K562 (cell line): ENCODE measurements around the gene SYN1. TPM values are rescaled to one million over a fixed set of nuclear protein-coding genes. Genes with fewer than 3 reads are reported as not detected.

ENCODE experiments used
- ARID1B ChIP-seq: fragments of 450-650 bp; IDR thresholded peaks from 2 replicates; pipeline ENCODE4 v1.6.1; 2016; ENCODE audit warnings: antibody characterized with exemption, mild to moderate bottlenecking, inconsistent platforms
- CBX5 ChIP-seq: IDR thresholded peaks from 2 replicates; pipeline ENCODE4 v1.6.1; 2014; ENCODE audit warnings: low read depth, borderline replicate concordance
- CREB1 ChIP-seq, 2 experiments: sonication (generic) in 1 of 2; formaldehyde crosslinking in 1 of 2; IDR thresholded peaks; 2 replicates each; pipeline versions ENCODE4 v1.6.1 to v1.8.0; 2012 to 2022; ENCODE audit warnings: inconsistent platforms in 1 of 2, mild to moderate bottlenecking in 1 of 2, missing genetic modification reagents in 1 of 2, moderate library complexity in 1 of 2
- HMG20A ChIP-seq: fragments of 450-650 bp; formaldehyde crosslinking; conservative IDR thresholded peaks from 2 replicates; pipeline ENCODE4 v1.4.0; 2020; ENCODE audit warnings: mild to moderate bottlenecking, mixed read lengths
- HNRNPL ChIP-seq: fragments of 200-400 bp; formaldehyde crosslinking; IDR thresholded peaks from 2 replicates; pipeline ENCODE4 v1.6.1; 2017; ENCODE audit warnings: low read depth, mild to moderate bottlenecking, low read length
- HNRNPLL ChIP-seq: fragments of 200-400 bp; formaldehyde crosslinking; IDR thresholded peaks from 2 replicates; pipeline ENCODE4 v1.6.1; 2017; ENCODE audit warnings: low read length, low read depth, mild to moderate bottlenecking; ENCODE audit not compliant: poor library complexity, severe bottlenecking
- NFIX ChIP-seq: fragments of 250-450 bp; sonication (Bioruptor Pico); IDR thresholded peaks from 2 replicates; pipeline ENCODE4 v1.4.0; 2020; ENCODE audit warnings: low read depth, mild to moderate bottlenecking, moderate library complexity
- RFX1 ChIP-seq: fragments of 450-650 bp; IDR thresholded peaks from 2 replicates; pipeline ENCODE4 v1.6.1; 2016; ENCODE audit warnings: mild to moderate bottlenecking, moderate library complexity
- RNF2 ChIP-seq: sonication (generic); IDR thresholded peaks from 2 replicates; pipeline ENCODE4 v1.6.1; 2016
- SIN3A ChIP-seq, 2 experiments: fragments of 150-350 bp in 1 of 2; IDR thresholded peaks; 2 replicates each; pipeline ENCODE4 v1.6.1; 2011 to 2016; ENCODE audit warnings: borderline replicate concordance in 2 of 2, low read depth in 2 of 2, low read length in 2 of 2, mild to moderate bottlenecking in 2 of 2, moderate library complexity in 2 of 2; ENCODE audit not compliant: control insufficient read depth in 1 of 2
- SMARCA5 ChIP-seq: fragments of 450-650 bp; IDR thresholded peaks from 2 replicates; pipeline ENCODE4 v1.6.1; 2016
- SRF ChIP-seq, 2 experiments: fragments of 250-450, 450-650 bp in 1 of 2; sonication (Bioruptor Pico) in 1 of 2; sonication (generic) in 1 of 2; formaldehyde crosslinking; IDR thresholded peaks; 2 replicates each; pipeline versions ENCODE4 v1.5.0 to v1.5.1; 2020 to 2022; ENCODE audit warnings: mild to moderate bottlenecking in 1 of 2, missing genetic modification reagents in 1 of 2
- ZNF217 ChIP-seq: sonication (generic); formaldehyde crosslinking; IDR thresholded peaks from 2 replicates; pipeline ENCODE4 v1.8.0; 2022; ENCODE audit warnings: mild to moderate bottlenecking, missing genetic modification reagents
- ZNF253 ChIP-seq: fragments of 250-450 bp; sonication (Bioruptor Pico); conservative IDR thresholded peaks from 2 replicates; pipeline ENCODE4 v1.6.1; 2021; ENCODE audit warnings: mild to moderate bottlenecking
- ZNF717 ChIP-seq: fragments of 250-450 bp; sonication (Bioruptor Pico); IDR thresholded peaks from 2 replicates; pipeline ENCODE4 v1.5.0; 2021
- polyA plus RNA-seq, 8 experiments: library from polyadenylated mRNA; depleted of rRNA in 4 of 8; stranded (reverse) in 5 of 8; unstranded in 3 of 8; fragments of >200 nt; fragmentation: Nextera tagmentation in 2 of 8; fragmentation: Illumina TruSeq in 1 of 8; extraction: Ambion mirVana in 2 of 8; extraction: Trizol in 1 of 8; gene quantifications; 2 replicates each; pipeline versions ENCODE4 v1.2.1 to v1.2.3, GENCODE V29; 2011 to 2014; ENCODE audit warnings: inconsistent platforms in 1 of 8, missing spikeins in 1 of 8
- total RNA-seq, 7 experiments: library from RNA; depleted of rRNA in 6 of 7; stranded (reverse); fragments of >200 nt in 6 of 7; fragmentation: Illumina TruSeq in 2 of 7; extraction: Trizol in 2 of 7; gene quantifications; 2 replicates each; pipeline versions ENCODE4 v1.2.1 to v1.2.3, GENCODE V29; 2011 to 2021; ENCODE audit warnings: low replicate concordance in 1 of 7
- TF ChIP-seq, protein P1 (sequence below): sonication (generic); formaldehyde crosslinking; IDR thresholded peaks from 2 replicates; pipeline ENCODE4 v1.8.0; 2022; ENCODE audit warnings: missing genetic modification reagents, mild to moderate bottlenecking, moderate library complexity, borderline replicate concordance
- TF ChIP-seq, protein P2 (sequence below): fragments of 450-650 bp; IDR thresholded peaks from 2 replicates; pipeline ENCODE4 v1.6.1; 2016; ENCODE audit warnings: low read depth
- TF ChIP-seq, protein P3 (sequence below), 2 experiments: fragments of 250-450 bp in 1 of 2; fragments of 450-650 bp in 1 of 2; sonication (Bioruptor Pico) in 1 of 2; IDR thresholded peaks; 2 replicates each; pipeline versions ENCODE4 v1.6.1 to v1.8.0; 2016 to 2021; ENCODE audit warnings: mild to moderate bottlenecking in 2 of 2, moderate library complexity in 2 of 2, missing compliant biosample characterization in 1 of 2, missing genetic modification characterization in 1 of 2

The SYN1 gene
- total and polyA plus RNA-seq, 9 of the 15 experiments (the other 6 are each of a cell fraction or from before 2014, with no cell fraction given), result 0.01 to 0.28 (median 0.18) TPM; not detected in 2

DNA sequence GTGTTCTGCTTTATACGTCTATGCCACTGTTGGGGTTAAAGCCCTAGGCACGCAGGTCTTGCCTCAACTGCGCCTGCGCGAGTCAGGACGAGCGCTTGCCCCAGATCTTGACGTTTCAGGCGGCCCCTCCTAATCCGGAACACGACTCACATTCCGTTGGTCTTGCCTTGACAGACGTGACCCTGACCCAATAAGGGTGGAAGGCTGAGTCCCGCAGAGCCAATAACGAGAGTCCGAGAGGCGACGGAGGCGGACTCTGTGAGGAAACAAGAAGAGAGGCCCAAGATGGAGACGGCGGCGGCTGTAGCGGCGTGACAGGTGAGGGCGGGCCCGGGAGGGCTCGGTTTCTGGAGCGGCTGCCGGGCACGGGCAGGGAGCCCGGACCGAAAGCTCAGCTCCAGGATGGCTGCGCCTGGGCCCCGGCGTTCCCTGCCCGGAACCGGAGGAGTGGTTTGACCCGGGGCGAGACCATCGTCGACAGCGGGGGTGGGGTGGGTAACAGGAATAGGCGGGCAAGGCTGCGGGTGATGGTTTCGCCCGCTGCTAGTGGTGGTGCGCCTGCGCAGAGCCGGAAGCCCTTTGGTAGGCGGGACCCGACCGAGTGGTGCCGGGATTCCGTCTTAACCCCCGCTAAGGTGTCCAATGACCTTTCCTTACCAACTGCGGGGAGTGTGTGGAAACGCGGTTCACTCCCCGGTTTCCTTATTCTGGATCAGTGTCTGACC, 58.6 kb downstream of the SYN1 start, which contains the start of gene ARAF (continued):
- TF ChIP-seq NFIX, result no peak
- TF ChIP-seq, protein P1, sequence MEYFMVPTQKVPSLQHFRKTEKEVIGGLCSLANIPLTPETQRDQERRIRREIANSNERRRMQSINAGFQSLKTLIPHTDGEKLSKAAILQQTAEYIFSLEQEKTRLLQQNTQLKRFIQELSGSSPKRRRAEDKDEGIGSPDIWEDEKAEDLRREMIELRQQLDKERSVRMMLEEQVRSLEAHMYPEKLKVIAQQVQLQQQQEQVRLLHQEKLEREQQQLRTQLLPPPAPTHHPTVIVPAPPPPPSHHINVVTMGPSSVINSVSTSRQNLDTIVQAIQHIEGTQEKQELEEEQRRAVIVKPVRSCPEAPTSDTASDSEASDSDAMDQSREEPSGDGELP (CRISPR knock-in tag), result peak; percentile 80
- no peak for TF ChIP-seq ZNF717 (CRISPR knock-in tag)
- TF ChIP-seq, protein P2, sequence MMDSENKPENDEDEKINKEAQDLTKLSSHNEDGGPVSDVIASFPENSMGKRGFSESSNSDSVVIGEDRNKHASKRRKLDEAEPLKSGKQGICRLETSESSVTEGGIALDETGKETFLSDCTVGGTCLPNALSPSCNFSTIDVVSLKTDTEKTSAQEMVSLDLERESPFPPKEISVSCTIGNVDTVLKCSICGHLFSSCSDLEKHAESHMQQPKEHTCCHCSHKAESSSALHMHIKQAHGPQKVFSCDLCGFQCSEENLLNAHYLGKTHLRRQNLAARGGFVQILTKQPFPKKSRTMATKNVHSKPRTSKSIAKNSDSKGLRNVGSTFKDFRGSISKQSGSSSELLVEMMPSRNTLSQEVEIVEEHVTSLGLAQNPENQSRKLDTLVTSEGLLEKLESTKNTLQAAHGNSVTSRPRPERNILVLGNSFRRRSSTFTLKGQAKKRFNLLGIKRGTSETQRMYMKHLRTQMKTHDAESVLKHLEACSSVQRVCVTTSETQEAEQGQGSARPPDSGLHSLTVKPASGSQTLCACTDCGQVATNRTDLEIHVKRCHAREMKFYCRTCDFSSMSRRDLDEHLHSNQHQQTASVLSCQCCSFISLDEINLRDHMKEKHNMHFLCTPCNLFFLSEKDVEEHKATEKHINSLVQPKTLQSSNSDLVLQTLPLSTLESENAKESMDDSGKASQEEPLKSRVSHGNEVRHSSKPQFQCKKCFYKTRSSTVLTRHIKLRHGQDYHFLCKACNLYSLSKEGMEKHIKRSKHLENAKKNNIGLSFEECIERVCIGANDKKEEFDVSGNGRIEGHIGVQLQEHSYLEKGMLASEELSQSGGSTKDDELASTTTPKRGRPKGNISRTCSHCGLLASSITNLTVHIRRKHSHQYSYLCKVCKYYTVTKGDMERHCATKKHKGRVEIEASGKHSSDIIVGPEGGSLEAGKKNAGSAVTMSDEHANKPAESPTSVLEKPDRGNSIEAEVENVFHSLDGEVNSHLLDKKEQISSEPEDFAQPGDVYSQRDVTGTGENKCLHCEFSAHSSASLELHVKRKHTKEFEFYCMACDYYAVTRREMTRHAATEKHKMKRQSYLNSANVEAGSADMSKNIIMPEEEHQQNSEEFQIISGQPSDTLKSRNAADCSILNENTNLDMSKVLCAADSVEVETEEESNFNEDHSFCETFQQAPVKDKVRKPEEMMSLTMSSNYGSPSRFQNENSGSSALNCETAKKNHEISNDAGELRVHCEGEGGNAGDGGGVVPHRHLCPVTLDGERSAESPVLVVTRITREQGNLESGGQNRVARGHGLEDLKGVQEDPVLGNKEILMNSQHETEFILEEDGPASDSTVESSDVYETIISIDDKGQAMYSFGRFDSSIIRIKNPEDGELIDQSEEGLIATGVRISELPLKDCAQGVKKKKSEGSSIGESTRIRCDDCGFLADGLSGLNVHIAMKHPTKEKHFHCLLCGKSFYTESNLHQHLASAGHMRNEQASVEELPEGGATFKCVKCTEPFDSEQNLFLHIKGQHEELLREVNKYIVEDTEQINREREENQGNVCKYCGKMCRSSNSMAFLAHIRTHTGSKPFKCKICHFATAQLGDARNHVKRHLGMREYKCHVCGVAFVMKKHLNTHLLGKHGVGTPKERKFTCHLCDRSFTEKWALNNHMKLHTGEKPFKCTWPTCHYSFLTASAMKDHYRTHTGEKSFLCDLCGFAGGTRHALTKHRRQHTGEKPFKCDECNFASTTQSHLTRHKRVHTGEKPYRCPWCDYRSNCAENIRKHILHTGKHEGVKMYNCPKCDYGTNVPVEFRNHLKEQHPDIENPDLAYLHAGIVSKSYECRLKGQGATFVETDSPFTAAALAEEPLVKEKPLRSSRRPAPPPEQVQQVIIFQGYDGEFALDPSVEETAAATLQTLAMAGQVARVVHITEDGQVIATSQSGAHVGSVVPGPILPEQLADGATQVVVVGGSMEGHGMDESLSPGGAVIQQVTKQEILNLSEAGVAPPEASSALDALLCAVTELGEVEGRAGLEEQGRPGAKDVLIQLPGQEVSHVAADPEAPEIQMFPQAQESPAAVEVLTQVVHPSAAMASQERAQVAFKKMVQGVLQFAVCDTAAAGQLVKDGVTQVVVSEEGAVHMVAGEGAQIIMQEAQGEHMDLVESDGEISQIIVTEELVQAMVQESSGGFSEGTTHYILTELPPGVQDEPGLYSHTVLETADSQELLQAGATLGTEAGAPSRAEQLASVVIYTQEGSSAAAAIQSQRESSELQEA, result no peak
- no peak for TF ChIP-seq CBX5
- TF ChIP-seq RNF2, result peak; percentile 55; the same call in 1 of the 2 replicates
- no peak for TF ChIP-seq SMARCA5
- TF ChIP-seq RFX1, result no peak
- TF ChIP-seq HNRNPLL, result no peak
- TF ChIP-seq HNRNPL, result no peak
- no peak for TF ChIP-seq HMG20A
- TF ChIP-seq SIN3A (IDR thresholded peaks at IDR 0.05; ENCODE audit: borderline replicate concordance in 2 of 2, control insufficient read depth in 1 of 2, low read depth in 2 of 2, low read length in 2 of 2), result peak in 1 of 2 experiments; percentile 25; a peak in 1 of 4 replicates
- TF ChIP-seq ARID1B, result peak; percentile 31; the same call in 1 of the 2 replicates
- no peak for TF ChIP-seq ZNF253 (CRISPR knock-in tag)
- TF ChIP-seq SRF (CRISPR knock-in tag; IDR thresholded peaks at IDR 0.05), result 0 out of 4 replicates have a peak, but pooled peaks of 1 of the 2 experiments have one; percentile 14
- peak; percentile 55; the same call in 1 of the 2 replicates for TF ChIP-seq CREB1 (IDR thresholded peaks at IDR 0.05)
- TF ChIP-seq CREB1 (CRISPR knock-in tag; IDR thresholded peaks at IDR 0.05), result peak; percentile 78
- no peak for TF ChIP-seq ZNF217
- TF ChIP-seq, protein P3, sequence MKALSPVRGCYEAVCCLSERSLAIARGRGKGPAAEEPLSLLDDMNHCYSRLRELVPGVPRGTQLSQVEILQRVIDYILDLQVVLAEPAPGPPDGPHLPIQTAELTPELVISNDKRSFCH (CRISPR knock-in tag; IDR thresholded peaks at IDR 0.05), result no peak
- TF ChIP-seq, protein P3 (tag; IDR thresholded peaks at IDR 0.05), result no peak
